ENCODE measurements around the gene CDC14A. TPM values are rescaled to one million over a fixed set of nuclear protein-coding genes. Genes with fewer than 3 reads are reported as not detected.

CDC14A gene
- total and polyA plus RNA-seq, 12 donors: 1.4 to 4.0 (median 3.1) TPM

DNA sequence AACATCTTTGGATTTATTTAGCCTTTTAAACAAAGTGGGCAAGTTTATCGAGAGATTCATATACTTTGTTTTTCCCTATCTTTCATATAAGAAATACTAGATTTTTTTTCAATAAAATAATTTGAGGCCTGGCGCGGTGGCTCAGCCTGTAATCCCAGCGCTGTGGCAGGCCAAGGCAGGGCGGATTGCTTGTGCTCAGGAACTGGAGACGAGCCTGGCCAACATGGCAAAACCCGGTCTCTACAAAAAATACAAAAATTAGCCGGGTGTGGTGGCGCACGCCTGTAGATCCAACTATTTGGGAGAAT, 1.6 kb upstream of the CDC14A start:
- H3K4me3 ChIP-seq: peak overlapping the region in 9 of 10 donors; percentile 75 to 97 (median 91)
- H3K36me3 ChIP-seq: no peaks in the 10 kb centered on the region
- H3K27me3 ChIP-seq: no peaks in the 10 kb centered on the region
- no peak for ATAC-seq
- WGBS, 2 donors: 80 to 85% methylated on average over 10 of the region's 10 CpGs
- no peaks in the 10 kb centered on the region for H3K9me3 ChIP-seq
- TF ChIP-seq, protein P1, sequence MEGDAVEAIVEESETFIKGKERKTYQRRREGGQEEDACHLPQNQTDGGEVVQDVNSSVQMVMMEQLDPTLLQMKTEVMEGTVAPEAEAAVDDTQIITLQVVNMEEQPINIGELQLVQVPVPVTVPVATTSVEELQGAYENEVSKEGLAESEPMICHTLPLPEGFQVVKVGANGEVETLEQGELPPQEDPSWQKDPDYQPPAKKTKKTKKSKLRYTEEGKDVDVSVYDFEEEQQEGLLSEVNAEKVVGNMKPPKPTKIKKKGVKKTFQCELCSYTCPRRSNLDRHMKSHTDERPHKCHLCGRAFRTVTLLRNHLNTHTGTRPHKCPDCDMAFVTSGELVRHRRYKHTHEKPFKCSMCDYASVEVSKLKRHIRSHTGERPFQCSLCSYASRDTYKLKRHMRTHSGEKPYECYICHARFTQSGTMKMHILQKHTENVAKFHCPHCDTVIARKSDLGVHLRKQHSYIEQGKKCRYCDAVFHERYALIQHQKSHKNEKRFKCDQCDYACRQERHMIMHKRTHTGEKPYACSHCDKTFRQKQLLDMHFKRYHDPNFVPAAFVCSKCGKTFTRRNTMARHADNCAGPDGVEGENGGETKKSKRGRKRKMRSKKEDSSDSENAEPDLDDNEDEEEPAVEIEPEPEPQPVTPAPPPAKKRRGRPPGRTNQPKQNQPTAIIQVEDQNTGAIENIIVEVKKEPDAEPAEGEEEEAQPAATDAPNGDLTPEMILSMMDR (IDR thresholded peaks at IDR 0.05): no peak
- peaks cover 3 to 35% (median 29%) of the 10 kb centered on the region in 9 donors for H3K4me1 ChIP-seq
- H3K27ac ChIP-seq: peak overlapping the region; percentile 57 to 95 (median 89)
- intact Hi-C loops (cut with DNase I): loop anchor here in 8 of 10 donors (1.0 to 10.0 kb wide), 10 partner anchors 47 to 544 kb away; partner anchors contain the start of genes RTCA (in 2 of the 8), DBT (in 1 of the 8), EXTL2 (in 1 of the 8) and SASS6 (in 1 of the 8)
- DNase-seq: peak in 1 of 2 donors; percentile 9

DNA sequence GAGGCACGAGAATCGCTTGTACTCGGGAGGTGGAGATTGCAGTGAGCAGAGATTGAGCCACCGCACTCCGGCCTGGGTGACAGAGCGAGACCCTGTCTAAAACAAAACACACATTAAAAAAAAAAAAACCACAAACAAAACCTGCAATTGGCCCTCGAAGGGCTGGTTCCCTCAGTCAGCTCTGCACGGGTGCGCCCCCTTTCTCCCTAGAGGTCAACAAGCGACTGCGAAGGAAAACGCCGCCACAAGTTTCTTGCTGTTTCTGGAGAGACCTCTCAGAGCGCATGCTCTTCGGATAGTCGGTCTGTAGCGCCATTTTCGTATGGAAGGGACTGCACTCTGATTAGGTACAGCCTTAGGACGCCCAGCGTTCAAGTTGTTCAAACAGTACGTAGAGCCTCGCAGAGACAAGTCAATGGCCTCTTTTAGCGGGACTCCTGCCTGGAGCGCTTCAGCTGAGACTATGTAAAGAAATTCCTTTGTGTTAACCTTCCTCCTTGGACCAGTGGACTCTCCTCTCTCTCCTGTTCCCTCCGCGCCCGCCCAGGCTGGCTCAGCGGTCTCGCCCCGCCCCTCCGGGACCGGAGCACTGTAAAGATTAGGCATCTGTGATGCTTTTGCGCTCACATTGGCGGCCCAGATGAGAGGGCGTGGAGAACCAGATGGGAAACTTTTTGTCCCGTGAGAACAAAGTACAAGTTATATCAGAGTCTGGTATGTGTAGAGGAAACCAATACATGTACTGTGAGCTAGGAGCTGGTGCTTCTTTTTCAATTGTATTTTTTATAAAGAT, 1.0 kb upstream of the CDC14A start:
- no peaks in the 10 kb centered on the region for H3K27me3 ChIP-seq
- peak overlapping the region; percentile 57 to 95 (median 89) for H3K27ac ChIP-seq
- no peaks in the 10 kb centered on the region for H3K36me3 ChIP-seq
- 4 to 5% methylated on average over 36 of the region's 36 CpGs for WGBS, 2 donors
- DNase-seq (peak; percentile 86 to 87), ATAC-seq (peak; percentile 63 to 88 (median 83))
- intact Hi-C loops (cut with DNase I): loop anchor here in 8 of 10 donors (1.0 to 10.0 kb wide), 10 partner anchors 46 to 544 kb away; partner anchors contain the start of genes RTCA (in 2 of the 8), DBT (in 1 of the 8), EXTL2 (in 1 of the 8) and SASS6 (in 1 of the 8)
- H3K9me3 ChIP-seq: no peaks in the 10 kb centered on the region
- peaks cover 3 to 36% (median 32%) of the 10 kb centered on the region in 9 donors for H3K4me1 ChIP-seq
- TF ChIP-seq, protein P1 (IDR thresholded peaks at IDR 0.05): peak in 7 of 9 donors; percentile 33 to 63 (median 45)
- H3K4me3 ChIP-seq: peak overlapping the region; percentile 67 to 97 (median 90)

DNA sequence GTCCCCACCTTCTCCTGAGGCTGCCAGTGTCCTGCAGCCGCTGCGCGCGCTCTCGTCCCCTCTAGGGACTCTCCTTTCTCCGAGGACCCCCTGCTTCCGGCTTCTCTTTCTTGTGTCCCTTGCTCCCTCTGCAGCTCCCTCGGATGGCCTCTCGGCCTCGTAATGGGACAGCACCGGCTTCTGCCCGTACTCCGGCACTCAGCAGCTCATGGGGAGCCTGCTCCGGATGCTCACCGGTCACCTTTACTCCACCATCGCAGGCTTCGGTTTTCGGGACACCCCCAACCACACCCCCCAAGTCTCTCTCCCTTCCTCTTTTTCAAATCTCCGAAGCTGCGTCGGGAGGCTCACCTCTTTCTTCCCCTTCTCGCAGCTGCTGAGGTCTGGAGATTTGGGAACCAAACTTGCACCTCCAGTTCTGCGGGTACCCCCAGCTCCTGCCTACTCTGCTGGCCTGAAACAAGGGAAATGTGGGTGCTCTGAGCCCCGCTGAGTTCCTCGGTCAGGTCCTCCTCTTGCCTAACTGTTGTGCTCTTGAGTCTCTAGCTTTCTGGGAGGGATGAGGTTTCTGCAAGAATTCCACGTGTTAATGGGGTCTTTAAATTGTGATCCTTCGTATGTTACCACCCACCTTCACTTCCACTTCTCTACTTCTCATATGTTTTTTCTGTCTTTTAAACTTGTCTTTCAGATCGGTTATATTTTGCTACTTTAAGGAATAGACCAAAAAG, 930 bp downstream of the CDC14A start:
- intact Hi-C loops (cut with DNase I): loop anchor here in 8 of 10 donors (5.0 to 10.0 kb wide), 9 partner anchors 44 to 542 kb away; partner anchors contain the start of genes RTCA (in 2 of the 8), EXTL2 (in 1 of the 8), SASS6 (in 1 of the 8) and SLC30A7 (in 1 of the 8)
- Histone ChIP-seq H3K36me3 (no peaks in the 10 kb centered on the region), H3K4me3 (peak overlapping the region; percentile 67 to 97 (median 90)), H3K9me3 (no peaks in the 10 kb centered on the region), H3K27ac (peak overlapping the region; percentile 80 to 95 (median 90)), H3K27me3 (no peaks in the 10 kb centered on the region), H3K4me1 (peaks cover 3 to 49% (median 46%) of the 10 kb centered on the region in 9 donors)
- TF ChIP-seq, protein P1 (IDR thresholded peaks at IDR 0.05): no peak
- peak; percentile 1 to 33 (median 4) for ATAC-seq
- WGBS, 2 donors: 2% methylated on average over 28 of the region's 28 CpGs
- peak; percentile 37 to 41 for DNase-seq

DNA sequence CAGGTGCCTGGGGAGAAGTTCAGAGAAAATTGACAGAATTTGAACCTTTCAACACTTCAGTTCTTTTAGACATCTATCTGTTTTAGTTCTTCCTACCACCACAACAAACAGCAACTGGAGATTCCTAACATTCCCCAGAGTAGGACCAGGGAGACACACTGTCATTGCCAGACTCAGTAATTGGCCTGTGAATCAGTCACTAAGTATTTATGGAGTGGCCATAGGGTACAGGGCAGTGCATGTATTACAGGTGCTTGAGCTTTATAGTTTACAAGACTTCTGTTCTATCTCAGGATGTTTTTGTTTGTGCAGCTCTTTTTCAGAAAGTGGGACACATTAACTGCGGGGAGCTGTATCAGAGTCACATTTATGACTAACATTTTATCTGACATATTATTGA, 1.7 kb downstream of the CDC14A start:
- ATAC-seq (no peak), DNase-seq (no peak)
- H3K27me3 ChIP-seq: no peaks in the 10 kb centered on the region
- intact Hi-C loops (cut with DNase I): loop anchor here in 8 of 10 donors (5.0 to 10.0 kb wide), 9 partner anchors 43 to 541 kb away; partner anchors contain the start of genes RTCA (in 2 of the 8), EXTL2 (in 1 of the 8), SASS6 (in 1 of the 8) and SLC30A7 (in 1 of the 8)
- no peaks in the 10 kb centered on the region for H3K9me3 ChIP-seq
- TF ChIP-seq, protein P1 (IDR thresholded peaks at IDR 0.05): no peak
- H3K4me3 ChIP-seq: peak overlapping the region in 8 of 10 donors; percentile 75 to 97 (median 90)
- H3K27ac ChIP-seq: peak overlapping the region in 3 of 10 donors; percentile 89 to 93 (median 93)
- peaks cover 3 to 57% (median 51%) of the 10 kb centered on the region in 9 donors for H3K4me1 ChIP-seq
- H3K36me3 ChIP-seq: peaks cover 0 to 4% (median 0%) of the 10 kb centered on the region in 9 donors
- 62 to 75% methylated on average over 1 of the region's 1 CpG for WGBS, 2 donors

All from heart right ventricle (tissue), 16 donors.